Breast epithelium (tissue), 4 donors: ENCODE measurements around the gene BEST1. TPM values are rescaled to one million over a fixed set of nuclear protein-coding genes. Genes with fewer than 3 reads are reported as not detected.

Experiments
- DNase-seq, 2 donors: peaks; one replicate each; pipeline ENCODE4 v3.0.0-alpha.2; 2019; ENCODE audit warnings: low spot score in 2 of 2
- H3K27ac ChIP-seq, 2 donors: fragments of 200-600 bp; sonication (generic) in 1 of 2; one replicate each; pipeline ENCODE4 v1.5.1; 2016 to 2019; ENCODE audit warnings: mild to moderate bottlenecking in 1 of 2
- H3K27me3 ChIP-seq, 2 donors: fragments of 200-600 bp; sonication (generic) in 1 of 2; one replicate each; pipeline versions ENCODE4 v1.5.1 to v1.6.0; 2017 to 2019; ENCODE audit warnings: control low read depth in 1 of 2, mild to moderate bottlenecking in 1 of 2
- H3K36me3 ChIP-seq: fragments of 200-600 bp; one replicate; pipeline ENCODE4 v1.5.1; 2019
- H3K4me1 ChIP-seq, 2 donors: fragments of 200-600 bp; sonication (generic); one replicate each; pipeline ENCODE4 v1.5.1; 2016 to 2019; ENCODE audit warnings: control low read depth in 1 of 2
- H3K4me3 ChIP-seq, 3 donors: fragments of 200-600 bp; sonication (generic); 1 replicate in 2 of 3; 2 replicates in 1 of 3; pipeline ENCODE4 v1.5.1; 2016 to 2019; ENCODE audit warnings: mild to moderate bottlenecking in 3 of 3, moderate library complexity in 2 of 3
- H3K9me3 ChIP-seq, 2 donors: fragments of 200-600 bp; sonication (generic) in 1 of 2; one replicate each; pipeline ENCODE4 v1.5.1; 2016 to 2019; ENCODE audit warnings: control low read depth in 1 of 2
- CTCF ChIP-seq, 3 donors: fragments of 450-650 bp; IDR thresholded peaks; one replicate each; pipeline ENCODE4 v1.5.1; 2016 to 2017; ENCODE audit warnings: antibody characterized with exemption in 3 of 3, mild to moderate bottlenecking in 3 of 3, moderate library complexity in 3 of 3
- POLR2A ChIP-seq: fragments of 450-650 bp; IDR thresholded peaks from one replicate; pipeline ENCODE4 v1.6.1; 2016; ENCODE audit warnings: antibody characterized with exemption, mild to moderate bottlenecking, moderate library complexity
- POLR2AphosphoS5 ChIP-seq, 3 donors: sonication (generic); formaldehyde crosslinking; IDR thresholded peaks; one replicate each; pipeline ENCODE4 v1.6.1; 2017; ENCODE audit warnings: antibody characterized with exemption in 3 of 3
- intact Hi-C: fragments of 100-400 bp; cut with DNase I; formaldehyde crosslinking; loops from one replicate; pipeline ENCODE4 v1.15.1; 2023; ENCODE audit warnings: low total_unique reads
- total RNA-seq, 3 donors: library from RNA; depleted of rRNA; stranded (reverse); fragments of >200 nt; gene quantifications; one replicate each; pipeline ENCODE4 v1.1.0, GENCODE V29; 2016

BEST1 gene
- total RNA-seq, 3 donors from 2014 or later: 3.7 to 10.1 (median 5.9) TPM

DNA sequence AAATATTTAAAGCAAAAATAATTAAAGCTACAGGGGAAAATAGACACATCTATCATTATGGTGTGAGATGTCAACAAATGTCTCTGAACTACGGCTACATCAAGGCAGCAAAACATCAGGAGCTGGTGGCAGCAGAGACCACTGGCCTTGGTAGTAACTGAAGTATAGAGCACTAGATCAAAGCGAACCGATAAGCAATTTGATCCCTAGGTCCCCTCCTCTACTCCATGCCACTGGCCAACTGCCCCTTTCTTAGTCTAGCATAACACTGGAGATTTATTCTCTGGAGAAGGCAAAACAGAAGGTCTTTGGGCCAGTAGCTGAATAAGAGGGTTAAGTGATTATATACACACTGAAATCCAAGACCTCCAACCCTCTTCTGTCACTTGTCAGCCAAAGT is 19.2 kb upstream of the BEST1 start:
- Histone ChIP-seq H3K27me3 (no peaks in the 10 kb centered on the region), H3K4me1 (no peaks in the 10 kb centered on the region), H3K9me3 (no peaks in the 10 kb centered on the region), H3K4me3 (no peak overlapping the region), H3K36me3 (no peaks in the 10 kb centered on the region), H3K27ac (no peak overlapping the region)
- no peak for DNase-seq
- TF ChIP-seq POLR2A: no peak
- no peak for TF ChIP-seq POLR2AphosphoS5 (IDR thresholded peaks at IDR 0.05)
- intact Hi-C loops: no loop called here

DNA sequence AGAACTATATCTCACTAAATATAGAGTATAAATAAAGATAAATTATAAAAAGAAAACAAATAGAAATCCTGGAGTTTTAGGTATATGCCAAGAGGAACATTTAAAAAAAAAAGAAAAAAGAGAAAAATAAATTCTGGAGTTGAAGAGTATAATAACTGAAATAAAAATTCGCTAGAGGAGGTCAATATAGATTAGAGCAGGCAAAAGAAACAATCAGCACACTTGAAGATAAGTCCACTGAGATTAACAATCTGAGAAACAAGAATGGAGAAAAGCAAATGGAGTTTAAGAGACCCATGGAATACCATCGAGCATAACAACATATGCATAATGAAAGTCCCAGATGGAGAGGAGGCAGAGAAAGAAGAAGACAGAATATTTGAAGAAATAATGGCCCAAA is 14.3 kb upstream of the BEST1 start:
- Histone ChIP-seq H3K4me3 (no peak overlapping the region), H3K27me3 (no peaks in the 10 kb centered on the region), H3K36me3 (no peaks in the 10 kb centered on the region), H3K9me3 (peaks cover 0 to 3% of the 10 kb centered on the region in 2 donors), H3K27ac (no peak overlapping the region), H3K4me1 (no peaks in the 10 kb centered on the region)
- intact Hi-C loops: no loop called here
- TF ChIP-seq CTCF (IDR thresholded peaks at IDR 0.05) (no peak), POLR2AphosphoS5 (IDR thresholded peaks at IDR 0.05) (no peak), POLR2A (no peak)
- DNase-seq: no peak

GRCh38 chr11:61940466-61940865 is 9.7 kb upstream of the BEST1 start:
- Histone ChIP-seq H3K36me3 (no peaks in the 10 kb centered on the region), H3K9me3 (peaks cover 0 to 3% of the 10 kb centered on the region in 2 donors), H3K4me3 (no peak overlapping the region), H3K4me1 (no peaks in the 10 kb centered on the region), H3K27ac (no peak overlapping the region), H3K27me3 (no peaks in the 10 kb centered on the region)
- TF ChIP-seq CTCF (IDR thresholded peaks at IDR 0.05) (no peak), POLR2AphosphoS5 (IDR thresholded peaks at IDR 0.05) (no peak), POLR2A (no peak)
- DNase-seq: no peak
- intact Hi-C loops: no loop called here

DNA sequence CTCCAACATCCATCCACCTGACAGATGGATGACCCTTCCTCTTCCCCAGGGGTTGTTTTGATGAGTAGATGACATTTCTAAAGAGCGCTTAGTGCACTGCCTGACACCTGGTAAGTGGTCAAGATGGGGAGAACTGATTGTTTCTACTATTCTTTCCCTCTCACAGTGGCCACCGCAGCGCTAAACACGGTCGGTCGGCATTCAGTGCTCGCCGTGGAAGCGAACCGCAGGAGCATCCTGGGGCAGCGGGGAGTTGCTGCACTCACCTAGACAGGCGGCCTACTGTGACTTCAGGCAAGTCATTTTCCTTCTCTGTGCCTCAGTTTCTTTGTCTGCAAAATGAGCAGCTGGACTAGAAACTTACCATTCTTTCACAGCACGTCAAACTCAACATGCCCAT is 5.0 kb upstream of the BEST1 start:
- TF ChIP-seq POLR2AphosphoS5 (IDR thresholded peaks at IDR 0.05): no peak
- Histone ChIP-seq H3K9me3 (no peaks in the 10 kb centered on the region), H3K4me3 (no peak overlapping the region), H3K36me3 (no peaks in the 10 kb centered on the region), H3K27me3 (no peaks in the 10 kb centered on the region), H3K27ac (no peak overlapping the region), H3K4me1 (no peaks in the 10 kb centered on the region)
- DNase-seq: no peak
- intact Hi-C loops: no loop called here

- intact Hi-C loops: no loop called here
- no peaks in the 10 kb centered on the region for H3K36me3 ChIP-seq
- TF ChIP-seq CTCF (IDR thresholded peaks at IDR 0.05): no peak
- TF ChIP-seq POLR2A: no peak
- TF ChIP-seq POLR2AphosphoS5 (IDR thresholded peaks at IDR 0.05): no peak
- H3K4me3 ChIP-seq: no peak overlapping the region
- H3K27ac ChIP-seq: peak overlapping the region in 1 of 2 donors; percentile 65
- no peaks in the 10 kb centered on the region for H3K4me1 ChIP-seq
- no peaks in the 10 kb centered on the region for H3K9me3 ChIP-seq
- DNase-seq: no peak
- H3K27me3 ChIP-seq: no peaks in the 10 kb centered on the region
Observed at GRCh38 chr11:61946894-61947293, 3.3 kb upstream of the BEST1 start.

DNA sequence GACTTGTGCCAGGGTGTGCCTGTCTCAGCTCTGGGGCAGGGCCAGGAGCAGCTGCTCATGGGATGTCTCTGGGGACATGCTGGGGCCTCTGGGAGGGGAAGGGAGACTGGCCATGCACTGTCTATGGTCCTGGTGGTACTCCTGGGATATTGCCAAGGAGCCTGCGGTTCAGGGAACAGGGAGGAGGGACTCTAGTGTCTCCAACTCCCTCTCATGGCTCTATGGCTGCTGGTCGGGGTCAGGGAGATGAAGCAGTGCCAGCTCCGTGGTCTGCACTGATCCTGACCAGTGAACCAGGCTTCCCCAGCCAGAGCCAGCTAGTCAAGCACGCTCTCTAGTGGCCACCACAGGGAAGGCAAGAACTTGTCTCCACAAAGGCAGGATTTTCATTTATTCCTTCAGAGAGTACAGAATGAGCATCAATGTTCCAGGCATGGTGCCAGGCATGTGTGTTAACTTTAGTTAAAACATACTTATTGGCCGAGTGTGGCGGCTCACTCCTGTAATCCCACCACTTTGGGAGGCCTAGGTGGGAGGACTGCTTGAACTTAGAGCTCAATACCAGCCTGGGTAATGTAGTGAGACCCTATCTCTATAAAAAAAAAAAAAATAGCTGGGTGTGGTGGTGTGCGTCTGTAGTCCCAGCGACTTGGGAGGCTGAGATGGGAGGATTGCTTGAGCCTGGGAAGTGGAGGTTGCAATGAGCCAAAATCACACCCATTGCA is 2.5 kb upstream of the BEST1 start:
- Histone ChIP-seq H3K4me1 (no peaks in the 10 kb centered on the region), H3K27ac (peak overlapping the region in 1 of 2 donors; percentile 65), H3K36me3 (no peaks in the 10 kb centered on the region), H3K4me3 (no peak overlapping the region), H3K9me3 (no peaks in the 10 kb centered on the region), H3K27me3 (no peaks in the 10 kb centered on the region)
- intact Hi-C loops: loop anchor here (2.0 kb wide), 1 partner anchor 49 kb away; no protein-coding TSS in a partner anchor
- TF ChIP-seq POLR2A (no peak), POLR2AphosphoS5 (IDR thresholded peaks at IDR 0.05) (peak; percentile 56 to 65 (median 59)), CTCF (IDR thresholded peaks at IDR 0.05) (peak; percentile 82 to 92 (median 87))
- DNase-seq: peak; percentile 83 to 86
